Activated CD4-positive, alpha-beta T cell treated with anti-CD3 and anti-CD28 coated beads for 36 hours (primary cell): ENCODE results near the gene HMCES. TPM values are rescaled to one million over a fixed set of nuclear protein-coding genes. Genes with fewer than 3 reads are reported as not detected.

ENCODE experiments used
- ATAC-seq: fragments of 200-7000 bp; cut with Tn5 transposase; one replicate; pipeline ENCODE4 v1.10.0; 2021; ENCODE audit warnings: mild to moderate bottlenecking, moderate library complexity
- CTCF ChIA-PET: fragments of 350-600 bp; sonication (Branson Sonifier 250); formaldehyde crosslinking; loops from one replicate; lab custom pipeline; 2021; ENCODE audit warnings: antibody characterized with exemption; lab: Charles Lee
- POLR2A ChIA-PET: fragments of 350-600 bp; sonication (Branson Sonifier 250); formaldehyde crosslinking; loops from one replicate; lab custom pipeline; 2021; ENCODE audit warnings: antibody characterized with exemption, inconsistent platforms; lab: Charles Lee
- DNase-seq: peaks from one replicate; pipeline ENCODE4 v3.0.0-alpha.2; 2020
- H3K27ac Mint-ChIP-seq: one replicate; pipeline ENCODE4 v1.8.0; 2021; ENCODE audit warnings: mixed read lengths
- H3K27me3 Mint-ChIP-seq: one replicate; pipeline ENCODE4 v1.8.0; 2021; ENCODE audit warnings: mixed read lengths
- H3K36me3 Mint-ChIP-seq: one replicate; pipeline ENCODE4 v1.8.0; 2021; ENCODE audit warnings: low read depth, mixed read lengths
- H3K4me1 Mint-ChIP-seq: one replicate; pipeline ENCODE4 v1.8.0; 2021; ENCODE audit warnings: mixed read lengths
- H3K4me3 Mint-ChIP-seq: one replicate; pipeline ENCODE4 v1.8.0; 2021; ENCODE audit warnings: mild to moderate bottlenecking, moderate library complexity, mixed read lengths
- H3K9me3 Mint-ChIP-seq: one replicate; pipeline ENCODE4 v1.8.0; 2021; ENCODE audit warnings: low read depth, mixed read lengths
- intact Hi-C, 2 experiments: fragments of 100-400 bp; cut with DNase I in 1 of 2; cut with micrococcal nuclease in 1 of 2; formaldehyde crosslinking; loops; one replicate each; pipeline versions ENCODE4 v1.14.2 to v1.15.1; 2022 to 2024; cut with DNase I, micrococcal nuclease
- total RNA-seq, 2 experiments: library from RNA; stranded (reverse); gene quantifications; one replicate each; pipeline ENCODE4 v1.2.3, GENCODE V29; 2021

HMCES gene, protein sequence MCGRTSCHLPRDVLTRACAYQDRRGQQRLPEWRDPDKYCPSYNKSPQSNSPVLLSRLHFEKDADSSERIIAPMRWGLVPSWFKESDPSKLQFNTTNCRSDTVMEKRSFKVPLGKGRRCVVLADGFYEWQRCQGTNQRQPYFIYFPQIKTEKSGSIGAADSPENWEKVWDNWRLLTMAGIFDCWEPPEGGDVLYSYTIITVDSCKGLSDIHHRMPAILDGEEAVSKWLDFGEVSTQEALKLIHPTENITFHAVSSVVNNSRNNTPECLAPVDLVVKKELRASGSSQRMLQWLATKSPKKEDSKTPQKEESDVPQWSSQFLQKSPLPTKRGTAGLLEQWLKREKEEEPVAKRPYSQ
- 10 to 100 TPM; 43.1 to 56.7 TPM for total RNA-seq

DNA sequence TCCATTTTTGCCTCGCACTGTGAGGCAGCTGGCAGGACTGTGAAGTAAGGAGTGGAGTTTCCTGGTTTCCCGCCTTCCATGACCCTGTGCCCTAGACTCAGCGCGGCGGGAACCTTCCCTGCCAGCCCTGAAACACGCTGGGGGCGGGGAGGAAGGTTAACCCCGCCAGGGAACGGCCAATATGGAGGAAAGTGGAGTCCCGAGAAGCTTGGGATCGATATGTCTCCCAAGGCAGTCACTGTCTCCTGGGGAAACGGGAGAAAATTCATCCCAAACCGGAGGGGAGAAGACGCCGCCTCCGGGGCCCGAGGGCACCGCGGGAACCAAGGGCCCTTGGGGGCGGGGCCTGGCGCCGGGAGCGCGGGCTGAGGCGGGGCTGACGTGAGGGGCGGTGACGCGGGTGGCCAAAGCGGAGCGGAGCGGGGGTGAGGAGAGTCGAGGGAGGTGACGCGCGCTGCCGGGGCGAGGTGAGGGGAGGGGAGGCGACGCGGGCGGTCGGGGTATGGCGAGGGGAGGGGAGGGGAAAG, at the start of gene HMCES:
HMCES (plus strand) TSS at position 432 of the 527 bp plus-strand sequence. CDS start 863 bp downstream, outside the sequence.
- intact Hi-C loops, result loop anchor here (1.0 to 5.0 kb wide), 8 partner anchors 29 to 1226 kb away; partner anchors contain the start of genes CNBP (in 1 of the 2), COPG1 (in 1 of the 2), ISY1 (in 1 of the 2) and SEC61A1 (in 1 of the 2)
- Mint-ChIP-seq H3K4me1 (peaks cover 55% of the 10 kb centered on the region), H3K27ac (peak within 1 kb of the TSS; percentile 95), H3K27me3 (no peaks in the 10 kb centered on the region), H3K36me3 (peaks cover 50% of the 10 kb centered on the region), H3K4me3 (peak within 1 kb of the TSS; percentile 89), H3K9me3 (no peaks in the 10 kb centered on the region)
- ATAC-seq (peak; percentile 84), DNase-seq (peak; percentile 98)
- ChIA-PET CTCF (interaction anchor here (0.7 to 1.0 kb wide), 3 partner anchors 11 to 225 kb away, joined by 3 to 9 read pairs (median 3); a partner anchor contains a TSS), POLR2A (interaction anchor here (1.1 to 2.1 kb wide), 3 partner anchors 36 to 160 kb away, joined by 3 to 22 read pairs (median 5); a partner anchor contains a TSS)

DNA sequence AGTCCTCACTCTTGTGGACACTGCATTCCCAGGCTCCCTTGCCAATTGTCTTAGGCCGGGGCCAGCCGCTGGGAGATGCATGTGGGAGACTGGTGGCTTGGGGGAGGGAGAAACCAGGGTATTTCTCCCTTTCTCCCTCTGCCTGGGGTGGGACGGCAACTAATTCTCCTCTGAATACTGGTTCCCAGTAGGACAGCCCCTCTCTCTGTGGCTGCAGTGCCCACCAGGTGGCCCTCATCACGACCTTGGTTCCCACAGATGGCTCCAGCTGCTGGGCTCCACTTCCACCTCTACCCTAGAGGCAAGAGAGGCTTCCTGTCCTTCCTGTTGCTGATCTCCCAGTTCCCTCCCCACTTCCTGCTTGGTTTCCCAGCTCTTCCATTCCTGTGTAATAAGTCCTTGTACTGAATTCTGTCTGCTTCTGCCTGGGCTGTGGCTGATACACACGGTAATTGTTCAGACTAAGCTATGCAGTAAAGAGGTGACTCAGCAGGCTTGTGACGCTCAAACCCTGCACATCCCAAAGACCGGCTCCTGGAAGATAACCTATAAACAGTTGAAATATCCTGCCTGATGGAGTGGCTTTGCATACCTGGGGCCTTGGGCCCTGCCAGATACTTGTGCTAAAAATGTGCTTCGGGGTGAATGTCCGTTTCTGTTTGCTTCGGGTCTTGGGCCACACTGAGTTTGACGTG, 49.6 kb upstream of the HMCES start:
- ATAC-seq, result no peak
- H3K27me3 Mint-ChIP-seq, result no peaks in the 10 kb centered on the region
- peaks cover 24% of the 10 kb centered on the region for H3K4me1 Mint-ChIP-seq
- no peaks in the 10 kb centered on the region for H3K36me3 Mint-ChIP-seq
- DNase-seq, result no peak
- intact Hi-C loops, result no loop called here
- no peak overlapping the region for H3K4me3 Mint-ChIP-seq
- H3K9me3 Mint-ChIP-seq, result no peaks in the 10 kb centered on the region
- POLR2A ChIA-PET, result no interaction called here
- H3K27ac Mint-ChIP-seq, result peak overlapping the region; percentile 6
- CTCF ChIA-PET, result interaction anchor here (1.0 kb wide), 1 partner anchor 258 kb away, joined by 3 read pairs; no protein-coding TSS in a partner anchor

DNA sequence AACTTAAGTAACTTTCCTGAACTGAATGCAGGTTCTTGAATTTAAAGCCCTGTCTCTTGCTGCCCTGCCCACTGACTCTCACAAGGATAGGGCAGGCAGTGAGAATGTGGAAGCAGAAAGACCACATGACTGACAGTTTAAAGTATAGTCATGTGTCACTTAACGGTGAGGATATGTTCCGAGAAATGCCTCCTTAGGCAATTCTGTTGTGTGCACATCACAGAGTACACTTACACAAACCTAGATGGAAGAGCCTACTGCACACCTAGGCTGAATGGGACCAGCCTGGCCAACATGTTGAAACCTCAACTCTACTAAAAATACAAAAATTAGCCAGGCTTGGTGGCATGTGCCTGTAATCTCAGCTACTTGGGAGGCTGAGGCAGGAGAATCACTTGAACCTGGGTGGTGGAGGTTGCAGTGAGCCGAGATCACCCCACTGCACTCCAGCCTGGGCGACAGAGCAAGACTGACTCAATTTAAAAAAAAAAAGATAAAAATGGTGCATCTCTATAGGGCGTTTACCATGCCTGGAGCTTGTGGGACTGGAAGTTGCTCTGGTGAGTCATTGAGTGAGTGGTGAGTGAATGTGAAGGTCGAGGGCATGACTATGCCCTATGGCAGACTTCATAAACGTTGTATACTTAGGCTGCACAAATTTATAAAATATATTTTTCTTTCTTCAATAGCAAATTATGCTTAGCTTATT, 48.2 kb upstream of the HMCES start:
- ATAC-seq (peak; percentile 99), DNase-seq (peak; percentile 67)
- Mint-ChIP-seq H3K27me3 (no peaks in the 10 kb centered on the region), H3K4me1 (peaks cover 19% of the 10 kb centered on the region), H3K36me3 (no peaks in the 10 kb centered on the region), H3K9me3 (no peaks in the 10 kb centered on the region), H3K27ac (peak overlapping the region; percentile 44), H3K4me3 (no peak overlapping the region)
- intact Hi-C loops, result loop anchor here (1.0 to 5.0 kb wide), 2 partner anchors 46 to 48 kb away; partner anchors contain the start of gene CNBP (in 1 of the 2)
- POLR2A ChIA-PET, result interaction anchor here (0.5 to 0.6 kb wide), 4 partner anchors 20 to 193 kb away, joined by 3 to 12 read pairs (median 4); no protein-coding TSS in a partner anchor
- CTCF ChIA-PET, result interaction anchor here (0.6 to 2.1 kb wide), 7 partner anchors 16 to 260 kb away, joined by 3 to 10 read pairs (median 3); partner anchors contain the start of gene COPG1

DNA sequence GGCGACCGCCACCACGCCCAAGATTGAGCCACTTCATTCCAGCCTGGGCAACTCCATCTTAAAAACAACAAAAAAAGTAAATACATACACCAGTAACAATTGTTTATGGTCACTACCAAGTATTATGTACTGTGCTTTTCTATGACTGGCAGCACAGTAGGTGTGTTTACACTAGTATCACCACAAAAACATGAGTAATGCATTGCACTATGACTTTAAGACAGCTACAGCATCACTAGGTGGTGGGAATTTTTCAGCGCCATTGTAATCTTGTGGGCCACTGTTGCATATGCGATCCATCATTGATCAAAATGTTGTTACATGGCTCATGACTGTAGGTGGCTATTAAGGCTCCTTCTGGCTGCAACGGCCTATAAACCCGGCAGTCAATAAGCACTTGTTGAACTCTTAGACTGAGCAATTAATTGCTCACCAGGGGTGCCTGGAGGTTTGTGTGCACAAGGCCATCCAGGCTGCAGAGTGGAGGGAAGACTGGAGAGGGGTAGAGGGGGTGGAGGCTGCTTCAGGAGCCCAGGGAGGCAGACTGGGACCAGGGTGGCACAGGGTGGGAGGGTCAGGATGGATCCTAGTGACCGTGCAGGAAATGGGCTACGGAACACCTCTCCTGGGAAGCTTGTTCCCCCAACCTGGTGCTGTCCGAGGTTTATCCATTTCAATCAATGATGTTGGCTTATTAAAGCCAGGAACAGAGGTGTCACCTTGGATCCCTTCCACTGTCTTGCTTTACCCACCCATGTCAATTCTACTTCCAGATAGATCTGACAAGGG, 47.1 kb upstream of the HMCES start:
- Mint-ChIP-seq H3K4me1 (peaks cover 14% of the 10 kb centered on the region), H3K9me3 (no peaks in the 10 kb centered on the region)
- CTCF ChIA-PET, result interaction anchor here (0.6 to 2.1 kb wide), 8 partner anchors 15 to 261 kb away, joined by 3 to 10 read pairs (median 4); partner anchors contain the start of gene COPG1

DNA sequence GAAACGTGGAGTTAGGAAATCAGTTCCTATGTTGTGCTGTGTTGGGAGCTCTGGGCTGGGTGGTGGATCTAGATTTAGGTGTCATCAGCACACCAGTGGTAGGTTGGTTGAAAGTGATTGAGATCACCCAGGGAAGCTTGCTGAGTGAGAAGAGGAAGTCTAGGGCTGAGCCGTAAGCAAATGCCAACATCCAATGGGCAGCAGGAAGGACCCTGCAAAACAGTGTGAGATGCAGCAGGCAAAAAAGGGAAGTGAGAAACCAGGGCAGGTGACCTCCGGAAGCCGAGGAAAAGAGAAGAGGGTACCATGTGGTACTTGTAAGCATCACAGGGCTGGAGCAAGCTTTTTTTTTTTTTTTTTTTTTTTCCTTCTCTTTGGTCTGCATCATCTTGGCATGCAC, 45.1 kb upstream of the HMCES start:
- Mint-ChIP-seq H3K27ac (no peak overlapping the region), H3K36me3 (no peaks in the 10 kb centered on the region), H3K27me3 (no peaks in the 10 kb centered on the region), H3K4me3 (no peak overlapping the region), H3K9me3 (no peaks in the 10 kb centered on the region), H3K4me1 (peaks cover 13% of the 10 kb centered on the region)
- no peak for ATAC-seq
- POLR2A ChIA-PET, result interaction anchor here (0.6 kb wide), 1 partner anchor 256 kb away, joined by 3 read pairs; no protein-coding TSS in a partner anchor
- CTCF ChIA-PET, result interaction anchor here (0.7 to 0.8 kb wide), 3 partner anchors 12 to 79 kb away, joined by 3 to 5 read pairs (median 4); no protein-coding TSS in a partner anchor
- DNase-seq, result no peak
- intact Hi-C loops, result loop anchor here in 1 of 2 experiments (5.0 kb wide), 1 partner anchor 51 kb away; the partner anchor contains the start of gene CNBP

More for the DNA sequence above, 47.1 kb upstream of the HMCES start:
- ATAC-seq, result no peak
- Mint-ChIP-seq H3K4me3 (no peak overlapping the region), H3K36me3 (no peaks in the 10 kb centered on the region), H3K27me3 (no peaks in the 10 kb centered on the region), H3K27ac (no peak overlapping the region)
- no peak for DNase-seq
- POLR2A ChIA-PET, result interaction anchor here (0.6 to 0.7 kb wide), 4 partner anchors 48 to 194 kb away, joined by 3 to 12 read pairs (median 6); no protein-coding TSS in a partner anchor
- intact Hi-C loops, result loop anchor here in 1 of 2 experiments (5.0 kb wide), 1 partner anchor 49 kb away; the partner anchor contains the start of gene CNBP

DNA sequence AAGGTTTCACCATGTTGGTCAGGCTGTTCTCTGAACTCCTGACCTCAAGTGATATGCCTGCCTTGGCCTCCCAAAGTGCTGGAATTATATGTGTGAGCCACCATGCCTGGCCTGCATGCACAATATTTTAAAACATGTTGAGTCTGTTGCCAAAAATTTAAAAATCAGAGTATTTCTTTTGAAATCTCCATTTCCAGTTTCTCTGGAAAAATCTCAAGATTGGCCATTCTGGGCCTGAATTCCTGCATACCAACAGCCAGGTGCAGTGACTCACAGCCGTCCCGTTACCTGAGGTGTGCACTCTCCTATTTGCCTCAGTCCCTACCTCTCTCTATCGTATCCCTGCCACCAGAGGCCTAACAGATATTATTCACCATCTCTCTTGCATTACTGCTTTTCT, 44.2 kb upstream of the HMCES start:
- intact Hi-C loops, result loop anchor here in 1 of 2 experiments (5.0 kb wide), 1 partner anchor 52 kb away; the partner anchor contains the start of gene CNBP
- ChIA-PET CTCF (no interaction called here), POLR2A (no interaction called here)
- no peaks in the 10 kb centered on the region for H3K27me3 Mint-ChIP-seq
- DNase-seq (no peak), ATAC-seq (no peak)
- H3K4me1 Mint-ChIP-seq, result peaks cover 22% of the 10 kb centered on the region
- H3K9me3 Mint-ChIP-seq, result no peaks in the 10 kb centered on the region
- no peak overlapping the region for H3K27ac Mint-ChIP-seq
- no peaks in the 10 kb centered on the region for H3K36me3 Mint-ChIP-seq
- H3K4me3 Mint-ChIP-seq, result no peak overlapping the region

DNA sequence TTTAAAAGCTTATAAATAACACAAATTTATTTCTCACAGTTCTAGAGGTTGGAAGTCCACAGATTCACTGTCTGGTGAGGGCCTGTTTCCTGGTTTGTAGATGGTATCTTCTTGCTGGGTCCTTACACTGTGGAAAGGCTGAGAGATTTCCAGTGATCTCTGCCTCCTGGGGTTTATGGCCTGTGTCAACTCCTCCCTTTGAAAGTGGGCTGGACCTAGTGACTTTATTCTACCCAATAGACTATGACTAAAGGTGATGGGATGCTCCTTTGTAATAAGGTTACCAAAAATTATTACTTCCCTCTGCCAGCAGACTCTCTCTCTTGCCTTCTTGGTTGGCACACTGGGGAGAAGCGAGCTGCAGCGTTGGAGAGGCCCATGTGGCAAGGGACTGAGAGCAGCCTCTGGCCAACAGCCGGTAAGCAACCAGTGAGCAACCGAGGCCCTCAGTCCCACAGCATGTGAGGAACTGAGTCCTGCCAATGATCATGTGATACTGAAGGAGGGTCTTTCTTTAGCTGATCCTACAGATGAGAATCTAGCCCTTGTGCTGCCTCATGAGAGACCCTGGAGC, 43.2 kb upstream of the HMCES start:
- intact Hi-C loops, result no loop called here
- H3K4me3 Mint-ChIP-seq, result no peak overlapping the region
- ChIA-PET CTCF (interaction anchor here (0.6 to 1.9 kb wide), 4 partner anchors 10 to 73 kb away, joined by 3 to 5 read pairs (median 4); no protein-coding TSS in a partner anchor), POLR2A (no interaction called here)
- peaks cover 21% of the 10 kb centered on the region for H3K4me1 Mint-ChIP-seq
- no peak for ATAC-seq
- no peak overlapping the region for H3K27ac Mint-ChIP-seq
- no peaks in the 10 kb centered on the region for H3K9me3 Mint-ChIP-seq
- no peak for DNase-seq
- H3K27me3 Mint-ChIP-seq, result no peaks in the 10 kb centered on the region
- H3K36me3 Mint-ChIP-seq, result no peaks in the 10 kb centered on the region

- Mint-ChIP-seq H3K4me3 (peak overlapping the region; percentile 12), H3K9me3 (no peaks in the 10 kb centered on the region), H3K27me3 (no peaks in the 10 kb centered on the region), H3K4me1 (peaks cover 15% of the 10 kb centered on the region), H3K27ac (peak overlapping the region; percentile 67), H3K36me3 (no peaks in the 10 kb centered on the region)
- intact Hi-C loops, result no loop called here
- ChIA-PET CTCF (interaction anchor here (0.6 to 3.5 kb wide), 6 partner anchors 14 to 269 kb away, joined by 3 to 15 read pairs (median 3); no protein-coding TSS in a partner anchor), POLR2A (no interaction called here)
- ATAC-seq, result peak; percentile 83
- peak; percentile 55 for DNase-seq
Measured at GRCh38 chr3:129238945-129239705, 39.5 kb upstream of the HMCES start.

DNA sequence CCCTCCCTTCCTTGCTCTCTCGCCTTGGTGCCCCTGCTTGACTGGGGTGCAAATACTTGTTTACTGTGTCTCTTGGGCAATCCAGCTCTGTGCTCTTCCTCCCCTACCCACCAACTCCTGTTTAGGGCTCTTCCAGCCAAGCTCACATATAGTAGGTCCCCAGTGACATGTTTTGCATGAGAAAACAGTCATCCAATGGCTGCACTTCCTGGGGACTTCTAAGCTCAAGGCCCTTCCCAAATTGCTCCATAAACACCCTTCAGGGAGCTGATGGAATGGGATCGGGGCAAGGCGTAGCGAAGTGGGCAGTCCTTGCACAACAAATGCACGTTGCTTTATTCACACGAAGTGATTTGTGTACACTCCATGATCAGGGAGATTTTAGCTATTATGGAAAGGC, 38.7 kb upstream of the HMCES start:
- DNase-seq (no peak), ATAC-seq (no peak)
- Mint-ChIP-seq H3K27ac (peak overlapping the region; percentile 20), H3K36me3 (no peaks in the 10 kb centered on the region), H3K27me3 (no peaks in the 10 kb centered on the region), H3K4me1 (peaks cover 15% of the 10 kb centered on the region), H3K4me3 (no peak overlapping the region), H3K9me3 (no peaks in the 10 kb centered on the region)
- intact Hi-C loops, result loop anchor here in 1 of 2 experiments (10.0 kb wide), 1 partner anchor 365 kb away; the partner anchor contains the start of gene ACAD9
- POLR2A ChIA-PET, result interaction anchor here (0.7 kb wide), 1 partner anchor 59 kb away, joined by 5 read pairs; no protein-coding TSS in a partner anchor
- CTCF ChIA-PET, result interaction anchor here (0.8 to 3.5 kb wide), 4 partner anchors 15 to 270 kb away, joined by 3 to 15 read pairs (median 3); no protein-coding TSS in a partner anchor
